ENCODE results near the gene CELSR1. TPM values are rescaled to one million over a fixed set of nuclear protein-coding genes. Genes with fewer than 3 reads are reported as not detected.

CELSR1 gene
- total RNA-seq, 2 donors from 2014 or later = 24.4 to 34.1 TPM

DNA sequence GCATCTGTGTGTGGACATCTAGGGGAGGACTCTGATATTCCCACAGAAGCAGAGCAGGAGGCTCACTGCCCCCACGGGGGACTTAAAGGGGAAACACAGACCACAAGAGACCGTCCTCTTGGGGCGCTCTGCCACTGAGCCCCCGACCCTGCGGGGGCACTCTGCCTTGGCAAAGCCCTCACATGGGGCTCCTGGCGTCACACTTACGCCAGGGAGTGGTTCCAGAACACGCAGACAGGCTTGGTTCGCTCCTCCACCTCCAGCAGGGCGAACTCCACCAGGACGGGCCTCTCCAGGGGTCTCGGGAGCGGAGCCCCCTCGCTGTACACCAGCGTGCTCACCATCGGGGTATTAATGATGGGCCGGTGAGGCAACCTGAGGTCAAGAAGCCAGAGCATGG, 156.8 kb downstream of the CELSR1 start:
- Histone ChIP-seq H3K36me3 (ENCODE audit: control insufficient read depth, insufficient read depth, low read length) (peaks cover 24% of the 10 kb centered on the region), H3K27me3 (ENCODE audit: control insufficient read depth, insufficient read depth, low read length, poor library complexity, severe bottlenecking) (no peaks in the 10 kb centered on the region), H3K4me1 (ENCODE audit: control insufficient read depth, insufficient read depth, low read length) (peaks cover 12% of the 10 kb centered on the region), H3K9me3 (ENCODE audit: control insufficient read depth, low read length) (peaks cover 17% of the 10 kb centered on the region), H3K27ac (ENCODE audit: low read depth, low read length) (no peak overlapping the region), H3K4me3 (ENCODE audit: low read length) (no peak overlapping the region), H3K9ac (ENCODE audit: extremely low read depth, low read length, poor library complexity, severe bottlenecking) (no peak overlapping the region)
- no peak for TF ChIP-seq CTCF (conservative IDR thresholded peaks at IDR 0.05)
- Mint-ChIP-seq H3K36me3 (ENCODE audit: low read depth) (peaks cover 58% of the 10 kb centered on the region), H3K4me3 (no peak overlapping the region), H3K27me3 (ENCODE audit: insufficient read depth) (no peaks in the 10 kb centered on the region), H3K4me1 (peaks cover 33% of the 10 kb centered on the region), H3K9me3 (peaks cover 18% of the 10 kb centered on the region), H3K27ac (peak overlapping the region; percentile 5)
- no peak for DNase-seq
- 91 to 93% methylated on average over 16 to 17 of the region's 17 CpGs for WGBS, 2 experiments (ENCODE audit: insufficient coverage in 1 of 2, insufficient read length in 1 of 2)

DNA sequence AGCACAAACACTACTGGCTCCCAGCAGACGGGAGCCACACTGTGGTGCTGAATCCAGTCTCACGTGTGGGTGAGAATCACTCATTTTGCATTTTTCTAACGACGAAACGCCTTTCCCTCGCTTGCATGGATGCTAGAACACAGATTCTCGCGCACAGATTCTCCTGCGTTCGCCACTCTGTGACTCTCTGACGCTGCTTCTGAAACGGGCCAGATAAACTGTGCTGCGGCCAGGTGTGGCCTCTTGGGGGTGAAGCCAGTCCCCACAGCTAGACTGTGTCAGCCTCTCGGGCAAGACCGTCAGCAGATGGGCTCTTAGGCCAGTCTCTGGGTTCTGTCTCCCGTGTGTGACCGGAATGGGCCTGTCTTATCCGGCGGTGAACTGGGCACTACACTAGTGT, 157.4 kb downstream of the CELSR1 start:
- H3K27ac Mint-ChIP-seq = peak overlapping the region; percentile 75

GRCh38 chr22:46379066-46379930, 158.1 kb downstream of the CELSR1 start:
- Histone ChIP-seq H3K27me3 (ENCODE audit: control insufficient read depth, insufficient read depth, low read length, poor library complexity, severe bottlenecking) (no peaks in the 10 kb centered on the region), H3K9me3 (ENCODE audit: control insufficient read depth, low read length) (peaks cover 20% of the 10 kb centered on the region), H3K4me1 (ENCODE audit: control insufficient read depth, insufficient read depth, low read length) (peaks cover 12% of the 10 kb centered on the region), H3K27ac (ENCODE audit: low read depth, low read length) (peak overlapping the region; percentile 81), H3K36me3 (ENCODE audit: control insufficient read depth, insufficient read depth, low read length) (peaks cover 25% of the 10 kb centered on the region), H3K9ac (ENCODE audit: extremely low read depth, low read length, poor library complexity, severe bottlenecking) (no peak overlapping the region), H3K4me3 (ENCODE audit: low read length) (no peak overlapping the region)
- Mint-ChIP-seq H3K36me3 (ENCODE audit: low read depth) (peaks cover 61% of the 10 kb centered on the region), H3K27ac (peak overlapping the region; percentile 96), H3K4me3 (no peak overlapping the region), H3K27me3 (ENCODE audit: insufficient read depth) (no peaks in the 10 kb centered on the region), H3K9me3 (peaks cover 18% of the 10 kb centered on the region), H3K4me1 (peaks cover 33% of the 10 kb centered on the region)
- 84 to 93% methylated on average over 23 to 29 of the region's 29 CpGs for WGBS, 2 experiments (ENCODE audit: insufficient coverage in 1 of 2, insufficient read length in 1 of 2)
- DNase-seq = no peak
- no peak for TF ChIP-seq CTCF (conservative IDR thresholded peaks at IDR 0.05)

More for the DNA sequence above, 157.4 kb downstream of the CELSR1 start:
- DNase-seq = no peak
- Mint-ChIP-seq H3K4me3 (no peak overlapping the region), H3K4me1 (peaks cover 33% of the 10 kb centered on the region), H3K9me3 (peaks cover 18% of the 10 kb centered on the region), H3K27me3 (ENCODE audit: insufficient read depth) (no peaks in the 10 kb centered on the region), H3K36me3 (ENCODE audit: low read depth) (peaks cover 60% of the 10 kb centered on the region)
- H3K4me1 ChIP-seq (ENCODE audit: control insufficient read depth, insufficient read depth, low read length) = peaks cover 12% of the 10 kb centered on the region
- TF ChIP-seq CTCF (conservative IDR thresholded peaks at IDR 0.05) = no peak
- no peaks in the 10 kb centered on the region for H3K27me3 ChIP-seq (ENCODE audit: control insufficient read depth, insufficient read depth, low read length, poor library complexity, severe bottlenecking)
- H3K9me3 ChIP-seq (ENCODE audit: control insufficient read depth, low read length) = peaks cover 20% of the 10 kb centered on the region
- H3K27ac ChIP-seq (ENCODE audit: low read depth, low read length) = peak overlapping the region; percentile 44
- peaks cover 25% of the 10 kb centered on the region for H3K36me3 ChIP-seq (ENCODE audit: control insufficient read depth, insufficient read depth, low read length)
- no peak overlapping the region for H3K9ac ChIP-seq (ENCODE audit: extremely low read depth, low read length, poor library complexity, severe bottlenecking)
- no peak overlapping the region for H3K4me3 ChIP-seq (ENCODE audit: low read length)
- WGBS, 2 experiments (ENCODE audit: insufficient coverage in 1 of 2, insufficient read length in 1 of 2) = 92 to 93% methylated on average over 16 to 19 of the region's 19 CpGs
